Cardiac fibroblast (primary cell): ENCODE measurements around the gene UBE2J2.

Experiments used
- DNase-seq, 2 donors: peaks; one replicate each; pipeline versions ENCODE4 v3.0.0 to v3.0.0-alpha.2; 2010; ENCODE audit warnings: low read depth in 2 of 2
- H3K4me3 ChIP-seq, 2 donors: replicated peaks in 1 of 2; 1 replicate in 1 of 2; 2 replicates in 1 of 2; pipeline ENCODE4 v1.5.1; 2011; ENCODE audit warnings: low read depth in 2 of 2, low read length in 2 of 2, mild to moderate bottlenecking in 2 of 2, moderate library complexity in 1 of 2
- CTCF ChIP-seq: IDR thresholded peaks from one replicate; pipeline ENCODE4 v1.5.1; 2011; ENCODE audit warnings: low read depth, mild to moderate bottlenecking, low read length, inconsistent platforms

Gene UBE2J2

DNA sequence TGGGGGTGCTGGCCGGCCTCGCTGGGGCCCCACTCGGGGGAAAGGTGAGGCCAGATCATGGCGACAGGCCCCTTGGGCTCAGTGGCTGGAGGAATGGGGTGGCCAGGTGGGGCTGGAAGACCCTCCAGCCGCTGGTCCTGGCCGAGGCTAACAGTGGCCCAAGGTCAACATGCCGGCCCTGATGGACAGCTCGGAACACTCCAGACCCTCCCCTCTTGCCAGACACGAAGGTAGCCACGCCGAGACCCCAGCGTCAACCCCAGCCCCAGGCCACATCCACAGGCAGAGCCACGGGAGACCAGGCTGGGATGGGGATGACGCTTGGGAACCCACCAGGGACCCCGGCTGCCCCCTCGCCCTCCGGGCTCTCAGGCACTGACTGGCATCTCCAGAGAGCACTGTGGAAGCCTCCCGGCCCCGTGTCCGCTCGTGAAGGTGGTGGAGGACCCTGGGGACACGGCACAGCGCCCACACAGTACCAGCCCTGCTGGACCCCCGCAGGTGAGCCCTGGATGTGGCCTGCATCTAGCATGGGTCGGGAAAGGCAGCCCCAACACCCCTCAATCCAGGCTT is 26.2 kb downstream of the UBE2J2 start:
- no peak for TF ChIP-seq CTCF
- H3K4me3 ChIP-seq = no peak overlapping the region

DNA sequence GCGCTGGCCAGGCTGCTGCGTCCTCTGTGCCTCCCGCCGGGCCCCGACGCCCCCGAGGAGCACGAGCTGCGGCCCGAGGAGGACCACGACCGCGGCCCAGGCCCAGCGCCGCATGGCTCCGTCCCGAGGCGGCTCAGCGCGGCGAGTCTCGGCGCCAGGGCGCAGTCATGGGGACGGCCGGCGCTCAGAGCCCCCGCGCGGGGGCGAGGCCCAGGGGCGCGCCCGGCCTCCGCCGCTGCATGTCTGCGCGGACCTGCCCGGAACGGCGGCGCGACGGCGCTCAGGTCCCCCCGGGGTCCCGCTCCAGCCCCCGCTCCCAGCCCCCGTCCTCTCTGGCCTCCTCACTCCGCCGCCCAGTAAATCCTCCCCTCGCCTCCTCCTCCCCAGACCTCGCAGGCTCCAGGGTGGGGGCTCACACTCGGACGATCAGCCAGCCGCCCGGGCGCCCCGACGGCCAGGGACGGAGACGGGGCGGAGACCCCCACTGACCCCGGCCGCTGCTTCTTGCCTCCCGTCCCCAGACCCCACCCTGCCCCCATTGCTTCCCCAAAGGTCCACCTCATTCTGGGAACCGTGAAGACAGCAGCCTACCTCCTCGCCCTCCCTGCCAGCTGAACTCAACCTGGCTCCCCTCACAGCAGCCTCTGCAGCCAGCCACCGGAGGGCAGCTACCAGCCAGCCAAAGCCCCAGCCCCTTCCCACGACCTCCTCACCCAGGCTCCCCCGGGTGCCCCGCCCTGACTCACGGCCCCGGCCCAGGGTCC is 26.9 kb downstream of the UBE2J2 start, which contains the start of gene C1QTNF12:
Gene C1QTNF12, minus strand, starts transcription at position 146 of the 764 bp plus-strand sequence. Its CDS starts 32 bp downstream, at position 114.
- H3K4me3 ChIP-seq = no peak within 1 kb of the TSS
- no peak for TF ChIP-seq CTCF
- DNase-seq = no peak

More for the DNA sequence above, 26.2 kb downstream of the UBE2J2 start:
- DNase-seq = no peak

DNA sequence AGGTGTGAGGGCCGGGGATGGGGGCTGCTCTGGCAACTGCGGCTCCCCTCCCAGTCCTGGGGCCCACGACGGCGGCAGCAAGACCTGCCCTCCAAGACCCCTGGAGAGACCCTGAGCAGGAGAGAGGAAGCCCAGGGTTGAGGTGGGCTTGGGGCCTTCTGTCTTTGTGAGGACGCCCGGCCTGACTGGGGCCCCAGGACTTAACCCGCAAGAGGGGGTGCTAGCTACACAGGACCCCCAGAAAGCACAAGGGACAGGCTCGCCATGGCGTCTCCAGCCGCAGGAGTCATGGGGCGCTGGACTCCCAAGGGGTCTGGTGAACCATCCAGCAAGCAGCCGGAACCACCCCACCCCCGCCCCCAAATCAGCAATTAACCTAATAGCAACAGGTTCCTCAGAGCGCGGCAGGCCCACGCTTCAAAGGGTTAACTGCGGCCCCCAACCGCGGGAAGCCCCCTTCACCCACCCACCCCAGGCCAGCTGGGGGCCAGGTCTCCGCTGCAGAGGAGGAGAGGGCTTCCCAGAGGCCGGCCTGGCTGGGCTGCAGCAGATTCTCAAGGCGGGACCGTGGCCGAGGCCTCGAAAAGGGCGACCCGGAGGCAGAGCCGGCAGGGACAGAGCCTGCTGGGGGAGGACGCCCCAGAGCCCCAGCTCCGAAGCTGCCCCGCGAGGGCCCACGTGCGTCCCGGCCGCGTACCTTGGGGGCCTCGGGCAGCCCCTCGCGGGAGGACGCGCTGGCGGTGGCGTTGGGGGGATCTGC is 27.7 kb downstream of the UBE2J2 start:
- no peak for DNase-seq
- TF ChIP-seq CTCF = no peak
- no peak overlapping the region for H3K4me3 ChIP-seq

- no peak overlapping the region for H3K4me3 ChIP-seq
- DNase-seq = no peak
- TF ChIP-seq CTCF = no peak
Observed at GRCh38 chr1:1245178-1245816, 28.4 kb downstream of the UBE2J2 start.

DNA sequence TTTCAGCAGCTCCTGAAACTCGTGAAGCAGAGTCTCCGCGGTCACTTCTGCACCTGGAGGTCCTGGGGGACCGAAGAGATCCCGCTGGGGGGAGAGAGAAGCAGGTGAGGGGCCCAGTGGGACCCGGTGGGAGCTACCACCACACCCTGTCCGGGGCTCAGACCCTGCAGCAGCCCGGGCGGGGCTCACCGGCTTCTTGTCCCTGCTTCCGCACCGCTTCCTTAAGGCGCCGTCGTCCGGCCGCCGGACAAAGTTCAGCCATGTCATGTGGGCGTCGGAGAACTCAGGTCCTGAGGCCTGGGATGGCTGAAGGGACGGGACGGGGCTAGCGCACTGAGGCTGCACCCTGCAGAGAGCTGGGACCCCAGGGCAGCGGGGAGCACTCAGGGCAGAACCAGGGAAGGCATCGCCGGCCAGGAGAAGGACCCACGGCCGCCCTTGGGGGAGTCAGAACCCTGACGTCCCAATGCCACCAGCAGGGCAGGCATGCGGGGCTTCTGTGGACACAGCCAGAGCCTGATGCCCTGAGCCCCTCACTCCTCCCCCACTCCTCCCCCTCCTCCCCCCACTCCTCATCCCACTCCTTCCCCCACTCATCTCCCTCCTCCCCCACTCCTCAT is 29.4 kb downstream of the UBE2J2 start:
- no peak for DNase-seq
- H3K4me3 ChIP-seq = no peak overlapping the region
- no peak for TF ChIP-seq CTCF

- DNase-seq = no peak
- no peak for TF ChIP-seq CTCF
- no peak overlapping the region for H3K4me3 ChIP-seq
Observed at GRCh38 chr1:1243807-1244191, 29.9 kb downstream of the UBE2J2 start.
